ENCODE results near the gene SERINC5.
"Not testable (repeated sequence)": the region's sequence is repeated elsewhere in the genome, so short reads cannot be mapped to it uniquely, and the experiment has no call there.

Gene SERINC5

GRCh38 chr5:80194468-80194867 lies 61.4 kb downstream of the SERINC5 start:
- ATAC-seq, result peak; percentile 44 to 55

GRCh38 chr5:80193401-80193800 lies 62.4 kb downstream of the SERINC5 start:
- ATAC-seq, result no peak

DNA sequence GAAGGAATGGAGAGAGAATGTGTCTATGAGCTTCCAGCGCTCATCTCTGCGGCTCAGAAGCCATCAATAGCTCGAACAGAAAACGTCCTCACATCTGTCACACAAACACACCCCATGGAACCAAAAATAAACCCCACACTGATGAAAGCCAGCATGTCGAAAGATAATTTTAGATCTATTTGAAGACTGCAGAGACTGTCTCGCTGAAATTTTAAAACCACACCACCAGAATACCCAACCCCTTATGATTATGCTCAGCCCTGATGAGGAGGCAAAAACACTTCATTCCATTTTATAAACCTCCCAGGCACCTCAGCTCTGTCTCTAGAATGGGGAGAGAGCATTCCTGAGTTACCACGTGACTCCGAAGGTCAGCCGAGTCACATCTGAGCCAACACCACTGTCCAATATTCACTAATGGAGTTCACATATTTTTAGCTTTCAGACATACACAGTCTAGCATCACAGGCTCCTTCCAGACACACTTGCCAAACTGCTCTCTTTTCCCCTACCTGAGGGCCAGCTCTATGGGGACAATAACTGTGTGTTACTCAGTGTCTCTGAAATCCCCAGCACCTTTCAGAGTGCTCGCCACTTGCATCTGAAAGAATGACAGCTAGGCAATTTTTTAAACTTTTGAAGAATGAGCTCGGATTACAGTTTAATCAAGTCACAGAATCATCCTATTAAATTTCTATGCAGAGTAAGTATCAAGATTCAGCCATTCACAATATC lies 63.2 kb downstream of the SERINC5 start:
- ATAC-seq, result peak in 1 of 2 donors; percentile 34

GRCh38 chr5:80191991-80192398 lies 63.9 kb downstream of the SERINC5 start:
- ATAC-seq, result peak; percentile 45 to 54

- ATAC-seq, result no peak
Measured at GRCh38 chr5:80191397-80191796, 64.5 kb downstream of the SERINC5 start.

GRCh38 chr5:80190960-80191359 lies 64.9 kb downstream of the SERINC5 start:
- ATAC-seq, result no peak

DNA sequence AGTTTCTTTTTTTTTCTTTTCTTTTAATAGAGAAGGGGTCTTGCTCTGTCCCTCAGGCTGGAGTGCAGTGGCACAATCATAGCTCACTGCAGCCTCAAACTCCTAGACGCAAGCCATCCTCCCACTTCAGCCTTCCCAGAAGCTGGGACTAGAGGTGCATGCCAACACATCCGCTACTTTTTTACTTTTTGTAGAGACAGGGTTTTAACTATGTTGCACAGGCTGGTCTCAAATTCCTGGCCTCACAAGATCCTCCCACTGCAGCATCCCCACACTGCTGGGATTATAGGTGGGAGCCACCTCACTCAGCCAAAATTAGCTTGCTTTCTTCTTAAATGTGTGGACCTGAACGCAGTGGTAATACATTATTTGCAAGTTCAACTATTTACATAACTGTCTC lies 66.1 kb downstream of the SERINC5 start:
- no peak for ATAC-seq

- ATAC-seq, result peak in 1 of 2 donors; percentile 15
Measured at GRCh38 chr5:80189201-80189600, 66.6 kb downstream of the SERINC5 start.

GRCh38 chr5:80187421-80188090 lies 68.3 kb downstream of the SERINC5 start:
- ATAC-seq, result no peak

DNA sequence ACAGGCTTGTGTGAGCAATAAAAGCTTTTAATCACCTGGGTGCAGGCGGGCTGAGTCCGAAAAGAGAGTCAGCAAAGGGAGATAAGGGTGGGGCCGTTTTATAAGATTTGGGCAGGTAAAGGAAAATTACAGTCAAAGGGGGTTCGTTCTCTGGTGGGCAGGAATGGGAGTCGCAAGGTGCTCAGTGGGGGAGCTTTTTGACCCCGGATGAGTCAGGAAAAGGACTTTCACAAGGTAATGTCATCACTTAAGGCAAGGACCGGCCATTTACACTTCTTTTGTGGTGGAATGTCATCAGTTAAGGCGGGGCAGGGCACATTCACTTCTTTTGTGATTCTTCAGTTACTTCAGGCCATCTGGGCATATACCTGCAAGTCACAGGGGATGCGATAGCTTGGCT lies 70.3 kb downstream of the SERINC5 start:
- not testable (repeated sequence) for ATAC-seq

- ATAC-seq, result peak in 1 of 2 donors; percentile 24
Measured at GRCh38 chr5:80185095-80185494, 70.8 kb downstream of the SERINC5 start.

- ATAC-seq, result no peak
Measured at GRCh38 chr5:80184235-80185023, 71.4 kb downstream of the SERINC5 start.

GRCh38 chr5:80183728-80184234 lies 72.1 kb downstream of the SERINC5 start:
- ATAC-seq, result peak; percentile 42 to 50

- ATAC-seq, result peak; percentile 34 to 41
Measured at GRCh38 chr5:80182809-80183580, 72.9 kb downstream of the SERINC5 start.

DNA sequence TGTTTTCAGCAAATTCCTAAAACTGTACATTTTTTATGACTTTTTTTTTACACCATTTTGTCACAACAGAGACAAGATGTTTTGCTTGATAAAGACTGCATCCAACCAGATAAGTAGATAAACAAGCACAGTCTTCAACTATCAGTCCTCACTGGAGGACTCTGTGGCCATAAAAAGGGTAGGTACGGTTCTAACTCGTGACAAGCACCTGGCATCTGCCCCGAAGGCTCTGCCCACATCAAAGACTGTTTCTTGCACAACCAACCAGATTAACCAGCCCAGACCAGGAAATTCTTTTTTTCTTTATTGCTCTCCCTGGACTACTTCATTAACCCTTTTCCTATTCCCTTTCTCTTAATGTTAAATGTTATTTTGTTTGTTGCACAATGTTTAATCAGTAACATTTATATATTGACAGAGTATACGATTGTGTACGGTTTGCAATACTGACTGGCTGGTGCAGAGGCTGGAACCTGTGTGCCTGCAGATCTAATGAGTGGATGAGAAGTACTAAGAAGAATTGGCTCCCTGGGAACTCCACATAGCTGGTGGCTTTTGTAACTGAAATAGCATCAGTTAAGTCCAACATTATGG lies 74.1 kb downstream of the SERINC5 start:
- peak; percentile 68 to 69 for ATAC-seq

DNA sequence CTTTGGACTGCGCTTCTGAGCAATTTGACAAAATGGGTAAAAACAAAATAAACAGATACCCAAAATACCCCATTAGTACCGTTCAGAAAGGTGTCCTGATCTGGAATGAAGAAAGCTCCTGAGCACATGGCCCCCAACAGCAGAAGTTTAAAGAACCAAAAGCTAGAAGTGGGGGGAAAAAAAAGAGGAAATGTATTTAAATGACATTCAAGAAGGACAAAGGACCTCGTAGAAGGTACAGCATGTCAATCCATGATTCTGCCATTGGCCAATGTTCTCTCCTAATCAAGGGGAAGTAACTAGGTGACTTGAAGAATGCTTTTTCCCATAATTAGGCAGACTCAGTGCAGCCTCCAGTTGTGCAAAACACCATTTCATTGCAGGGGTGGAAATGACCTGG lies 78.6 kb downstream of the SERINC5 start:
- ATAC-seq, result no peak

GRCh38 chr5:80175337-80175736 lies 80.5 kb downstream of the SERINC5 start:
- ATAC-seq, result no peak

- no peak for ATAC-seq
Measured at GRCh38 chr5:80174790-80175189, 81.1 kb downstream of the SERINC5 start.

GRCh38 chr5:80172067-80172695 lies 83.7 kb downstream of the SERINC5 start:
- no peak for ATAC-seq

DNA sequence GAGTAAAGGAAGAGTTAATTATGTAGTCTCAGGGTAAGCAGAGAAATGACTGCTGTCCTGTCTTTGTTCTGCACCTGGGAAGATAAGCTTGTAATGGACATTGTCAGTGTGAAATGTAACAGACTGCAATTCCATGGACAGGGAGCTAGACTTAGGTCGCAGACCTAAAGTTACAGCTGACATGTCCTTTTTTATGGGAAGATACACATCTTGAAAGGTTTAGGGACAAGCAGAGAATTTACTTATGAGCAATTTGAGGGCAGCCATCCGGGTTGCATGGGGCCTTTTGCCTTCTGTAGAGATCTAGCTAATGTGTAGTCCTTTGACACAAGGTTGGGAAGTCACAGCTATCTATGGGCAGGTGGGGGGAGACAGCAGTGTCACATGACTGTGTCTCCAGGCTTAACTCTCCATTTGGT lies 85.7 kb downstream of the SERINC5 start:
- ATAC-seq, result no peak

GRCh38 chr5:80168388-80169028 lies 87.3 kb downstream of the SERINC5 start:
- ATAC-seq, result no peak
